Sigmoid colon (tissue), 7 donors: ENCODE results near the gene PDZRN4. TPM values are rescaled to one million over a fixed set of nuclear protein-coding genes. Genes with fewer than 3 reads are reported as not detected.

Source experiments
- DNase-seq: peaks from one replicate; pipeline ENCODE4 v3.0.0-alpha.2; 2019
- H3K27ac ChIP-seq, 4 donors: fragments of 200-600 bp; sonication (generic); one replicate each; pipeline ENCODE4 v1.5.1; 2016 to 2019; ENCODE audit warnings: mild to moderate bottlenecking in 1 of 4
- H3K27me3 ChIP-seq, 3 donors: fragments of 200-600 bp; sonication (generic); one replicate each; pipeline ENCODE4 v1.5.1; 2019; ENCODE audit warnings: mild to moderate bottlenecking in 1 of 3
- H3K36me3 ChIP-seq, 4 donors: fragments of 200-600 bp; sonication (generic); one replicate each; pipeline ENCODE4 v1.5.1; 2016 to 2019
- H3K4me1 ChIP-seq, 4 donors: fragments of 200-600 bp; sonication (generic); one replicate each; pipeline ENCODE4 v1.5.1; 2017 to 2019
- H3K4me3 ChIP-seq, 4 donors: fragments of 200-600 bp; sonication (generic); one replicate each; pipeline ENCODE4 v1.5.1; 2017 to 2019; ENCODE audit warnings: mild to moderate bottlenecking in 2 of 4, moderate library complexity in 1 of 4
- H3K9me3 ChIP-seq, 4 donors: fragments of 200-600 bp in 3 of 4; sonication (generic) in 3 of 4; one replicate each; pipeline versions ENCODE4 v1.5.1 to v1.6.1; 2013 to 2019
- CTCF ChIP-seq, 4 experiments: fragments of 450-650 bp in 3 of 4; fragments of 200-600 bp in 1 of 4; IDR thresholded peaks; one replicate each; pipeline ENCODE4 v1.5.1; 2016 to 2019; ENCODE audit warnings: antibody characterized with exemption in 4 of 4, mild to moderate bottlenecking in 3 of 4, moderate library complexity in 2 of 4
- EP300 ChIP-seq, 4 donors: sonication (generic); formaldehyde crosslinking; IDR thresholded peaks; one replicate each; pipeline ENCODE4 v1.6.1; 2017; ENCODE audit warnings: antibody characterized with exemption in 4 of 4
- POLR2A ChIP-seq, 2 donors: fragments of 450-650 bp; IDR thresholded peaks; one replicate each; pipeline ENCODE4 v1.6.1; 2016; ENCODE audit warnings: antibody characterized with exemption in 2 of 2, mild to moderate bottlenecking in 2 of 2, moderate library complexity in 2 of 2
- POLR2AphosphoS5 ChIP-seq, 4 donors: sonication (generic); formaldehyde crosslinking; IDR thresholded peaks; one replicate each; pipeline ENCODE4 v1.6.1; 2017; ENCODE audit warnings: antibody characterized with exemption in 4 of 4
- WGBS, 2 donors: extraction: QIAGEN DNeasy Blood & Tissue Kit; methylation state at CpG; one replicate each; pipeline ENCODE4 v1.1.7; 2013; 5-methylcytosine and 5-hydroxymethylcytosine counted together
- intact Hi-C: fragments of 100-400 bp; cut with DNase I; formaldehyde crosslinking; loops from one replicate; pipeline ENCODE4 v1.15.1; 2023
- polyA plus RNA-seq, 3 donors: library from polyadenylated mRNA; stranded (reverse); fragments of 200-250 nt; gene quantifications; one replicate each; pipeline ENCODE4 v1.2.3, GENCODE V29; 2013
- total RNA-seq, 4 donors: library from RNA; depleted of rRNA; stranded (reverse); fragments of >200 nt; gene quantifications; one replicate each; pipeline ENCODE4 v1.1.0, GENCODE V29; 2016
- donor health status: healthy with polysubstance abuse.
- donor health status: Bipolar disorder and iron deficiency.
- donor health status: healthy.

The PDZRN4 gene
- total and polyA plus RNA-seq, 7 donors = 0.23 to 98.1 (median 71.5) TPM

GRCh38 chr12:41510470-41510869, 322.4 kb downstream of the PDZRN4 start:
- no peak overlapping the region for H3K4me3 ChIP-seq
- no peaks in the 10 kb centered on the region for H3K27me3 ChIP-seq
- H3K9me3 ChIP-seq = no peaks in the 10 kb centered on the region
- intact Hi-C loops = no loop called here
- H3K4me1 ChIP-seq = peaks cover 0 to 20% (median 0%) of the 10 kb centered on the region in 4 donors
- WGBS, 2 donors = 23 to 51% methylated on average over 2 of the region's 2 CpGs
- DNase-seq = no peak
- H3K36me3 ChIP-seq = peaks cover 0 to 26% (median 10%) of the 10 kb centered on the region in 4 donors
- H3K27ac ChIP-seq = no peak overlapping the region
- TF ChIP-seq POLR2A (IDR thresholded peaks at IDR 0.05) = no peak
- TF ChIP-seq POLR2AphosphoS5 (IDR thresholded peaks at IDR 0.05) = no peak
- TF ChIP-seq CTCF (IDR thresholded peaks at IDR 0.05) = no peak
- TF ChIP-seq EP300 (IDR thresholded peaks at IDR 0.05) = no peak

GRCh38 chr12:41511247-41511646, 323.1 kb downstream of the PDZRN4 start:
- Histone ChIP-seq H3K4me1 (peaks cover 0 to 20% (median 0%) of the 10 kb centered on the region in 4 donors), H3K4me3 (no peak overlapping the region), H3K36me3 (peaks cover 0 to 24% (median 10%) of the 10 kb centered on the region in 4 donors), H3K9me3 (no peaks in the 10 kb centered on the region), H3K27ac (no peak overlapping the region), H3K27me3 (no peaks in the 10 kb centered on the region)
- TF ChIP-seq POLR2AphosphoS5 (IDR thresholded peaks at IDR 0.05) (no peak), POLR2A (IDR thresholded peaks at IDR 0.05) (no peak), CTCF (IDR thresholded peaks at IDR 0.05) (no peak), EP300 (IDR thresholded peaks at IDR 0.05) (no peak)
- WGBS, 2 donors = 76 to 81% methylated on average over 1 of the region's 1 CpG
- intact Hi-C loops = no loop called here
- DNase-seq = no peak

GRCh38 chr12:41512497-41512896, 324.4 kb downstream of the PDZRN4 start:
- Histone ChIP-seq H3K36me3 (peaks cover 0 to 11% (median 4%) of the 10 kb centered on the region in 4 donors), H3K4me1 (peaks cover 0 to 20% (median 0%) of the 10 kb centered on the region in 4 donors), H3K27ac (no peak overlapping the region), H3K9me3 (no peaks in the 10 kb centered on the region), H3K27me3 (no peaks in the 10 kb centered on the region), H3K4me3 (no peak overlapping the region)
- DNase-seq = no peak
- intact Hi-C loops = no loop called here
- WGBS, 2 donors = 73 to 75% methylated on average over 2 of the region's 2 CpGs
- no peak for TF ChIP-seq CTCF (IDR thresholded peaks at IDR 0.05)
- no peak for TF ChIP-seq POLR2A (IDR thresholded peaks at IDR 0.05)
- no peak for TF ChIP-seq EP300 (IDR thresholded peaks at IDR 0.05)
- TF ChIP-seq POLR2AphosphoS5 (IDR thresholded peaks at IDR 0.05) = no peak

GRCh38 chr12:41514021-41514777, 326.1 kb downstream of the PDZRN4 start:
- no peak for TF ChIP-seq POLR2AphosphoS5 (IDR thresholded peaks at IDR 0.05)
- no peak for TF ChIP-seq CTCF (IDR thresholded peaks at IDR 0.05)
- no peak for TF ChIP-seq POLR2A (IDR thresholded peaks at IDR 0.05)
- TF ChIP-seq EP300 (IDR thresholded peaks at IDR 0.05) = no peak
- Histone ChIP-seq H3K4me3 (no peak overlapping the region), H3K36me3 (no peaks in the 10 kb centered on the region), H3K9me3 (no peaks in the 10 kb centered on the region), H3K27ac (no peak overlapping the region), H3K4me1 (peaks cover 0 to 20% (median 0%) of the 10 kb centered on the region in 4 donors), H3K27me3 (no peaks in the 10 kb centered on the region)
- no peak for DNase-seq
- 71 to 76% methylated on average over 4 of the region's 4 CpGs for WGBS, 2 donors
- intact Hi-C loops = no loop called here
